ENCODE results near the gene STK17A.
"Not testable (repeated sequence)": the region's sequence is repeated elsewhere in the genome, so short reads cannot be mapped to it uniquely, and the experiment has no call there.

DNA sequence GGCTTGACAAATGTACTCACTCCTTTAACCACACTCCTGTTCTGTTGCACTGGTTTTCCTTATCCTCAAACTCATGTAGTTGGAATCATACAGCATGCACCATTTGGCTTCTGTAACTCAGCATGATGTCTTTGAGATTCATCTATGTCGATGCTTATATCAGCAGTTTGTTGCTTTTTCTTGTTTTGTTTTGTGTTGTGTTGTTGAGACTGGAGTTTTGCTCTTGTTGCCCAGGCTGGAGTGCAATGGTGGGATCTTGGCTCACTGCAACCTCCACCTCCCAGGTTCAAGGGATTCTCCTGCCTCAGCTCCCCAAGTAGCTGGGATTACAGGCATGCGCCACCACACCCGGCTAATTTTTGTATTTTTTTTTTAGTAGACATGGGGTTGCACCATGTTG lies 44.9 kb downstream of the STK17A start:
- not testable (repeated sequence) for TF ChIP-seq POLR2A (IDR thresholded peaks at IDR 0.05)
- TF ChIP-seq, protein P1, sequence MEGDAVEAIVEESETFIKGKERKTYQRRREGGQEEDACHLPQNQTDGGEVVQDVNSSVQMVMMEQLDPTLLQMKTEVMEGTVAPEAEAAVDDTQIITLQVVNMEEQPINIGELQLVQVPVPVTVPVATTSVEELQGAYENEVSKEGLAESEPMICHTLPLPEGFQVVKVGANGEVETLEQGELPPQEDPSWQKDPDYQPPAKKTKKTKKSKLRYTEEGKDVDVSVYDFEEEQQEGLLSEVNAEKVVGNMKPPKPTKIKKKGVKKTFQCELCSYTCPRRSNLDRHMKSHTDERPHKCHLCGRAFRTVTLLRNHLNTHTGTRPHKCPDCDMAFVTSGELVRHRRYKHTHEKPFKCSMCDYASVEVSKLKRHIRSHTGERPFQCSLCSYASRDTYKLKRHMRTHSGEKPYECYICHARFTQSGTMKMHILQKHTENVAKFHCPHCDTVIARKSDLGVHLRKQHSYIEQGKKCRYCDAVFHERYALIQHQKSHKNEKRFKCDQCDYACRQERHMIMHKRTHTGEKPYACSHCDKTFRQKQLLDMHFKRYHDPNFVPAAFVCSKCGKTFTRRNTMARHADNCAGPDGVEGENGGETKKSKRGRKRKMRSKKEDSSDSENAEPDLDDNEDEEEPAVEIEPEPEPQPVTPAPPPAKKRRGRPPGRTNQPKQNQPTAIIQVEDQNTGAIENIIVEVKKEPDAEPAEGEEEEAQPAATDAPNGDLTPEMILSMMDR (IDR thresholded peaks at IDR 0.05), result not testable (repeated sequence)
